Activated CD4-positive, alpha-beta T cell treated with anti-CD3 and anti-CD28 coated beads for 36 hours (primary cell): ENCODE data around the gene AHCYL2. TPM values are rescaled to one million over a fixed set of nuclear protein-coding genes. Genes with fewer than 3 reads are reported as not detected.
"Not testable (repeated sequence)": the region's sequence is repeated elsewhere in the genome, so short reads cannot be mapped to it uniquely, and the experiment has no call there.

Source experiments
- ATAC-seq: fragments of 200-7000 bp; cut with Tn5 transposase; one replicate; pipeline ENCODE4 v1.10.0; 2021; ENCODE audit warnings: mild to moderate bottlenecking, moderate library complexity
- CTCF ChIA-PET: fragments of 350-600 bp; sonication (Branson Sonifier 250); formaldehyde crosslinking; loops from one replicate; lab custom pipeline; 2021; ENCODE audit warnings: antibody characterized with exemption; lab: Charles Lee
- POLR2A ChIA-PET: fragments of 350-600 bp; sonication (Branson Sonifier 250); formaldehyde crosslinking; loops from one replicate; lab custom pipeline; 2021; ENCODE audit warnings: antibody characterized with exemption, inconsistent platforms; lab: Charles Lee
- DNase-seq: peaks from one replicate; pipeline ENCODE4 v3.0.0-alpha.2; 2020
- H3K27ac Mint-ChIP-seq: one replicate; pipeline ENCODE4 v1.8.0; 2021; ENCODE audit warnings: mixed read lengths
- H3K27me3 Mint-ChIP-seq: one replicate; pipeline ENCODE4 v1.8.0; 2021; ENCODE audit warnings: mixed read lengths
- H3K36me3 Mint-ChIP-seq: one replicate; pipeline ENCODE4 v1.8.0; 2021; ENCODE audit warnings: low read depth, mixed read lengths
- H3K4me1 Mint-ChIP-seq: one replicate; pipeline ENCODE4 v1.8.0; 2021; ENCODE audit warnings: mixed read lengths
- H3K4me3 Mint-ChIP-seq: one replicate; pipeline ENCODE4 v1.8.0; 2021; ENCODE audit warnings: mild to moderate bottlenecking, moderate library complexity, mixed read lengths
- H3K9me3 Mint-ChIP-seq: one replicate; pipeline ENCODE4 v1.8.0; 2021; ENCODE audit warnings: low read depth, mixed read lengths
- intact Hi-C, 2 experiments: fragments of 100-400 bp; cut with DNase I in 1 of 2; cut with micrococcal nuclease in 1 of 2; formaldehyde crosslinking; loops; one replicate each; pipeline versions ENCODE4 v1.14.2 to v1.15.1; 2022 to 2024; cut with DNase I, micrococcal nuclease
- total RNA-seq, 2 experiments: library from RNA; stranded (reverse); gene quantifications; one replicate each; pipeline ENCODE4 v1.2.3, GENCODE V29; 2021

AHCYL2 gene
- total RNA-seq, 2 experiments from 2014 or later = 14.1 to 14.9 TPM

DNA sequence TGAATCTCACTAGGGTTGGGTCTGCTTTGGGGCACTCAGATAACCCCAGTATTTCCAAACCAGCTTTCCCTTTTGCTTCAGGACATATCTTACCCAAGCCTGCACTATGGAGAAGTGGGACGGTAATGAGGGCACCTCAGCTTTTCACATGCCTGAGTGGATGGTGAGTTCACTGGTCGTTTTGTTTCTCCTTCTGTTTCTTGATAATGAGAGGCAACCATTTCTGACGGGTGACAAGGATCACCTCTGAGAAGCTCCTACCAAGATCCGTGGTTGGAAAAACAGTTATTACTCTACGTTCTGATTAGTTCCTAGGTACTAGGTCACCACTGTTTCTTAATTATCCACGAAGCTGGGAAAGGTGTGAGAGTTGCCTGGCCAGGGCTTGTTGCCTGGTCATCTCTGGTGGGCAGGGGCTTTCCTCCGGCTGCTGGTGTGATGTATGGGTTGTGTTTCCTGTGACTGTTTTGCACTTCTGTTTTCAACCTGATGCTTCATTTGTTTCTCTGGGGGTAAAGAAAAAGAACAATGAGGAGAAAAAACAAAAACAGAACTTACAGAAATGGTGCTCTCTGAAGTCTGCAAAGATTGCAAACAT is 143.7 kb downstream of the AHCYL2 start:
- peak; percentile 51 for DNase-seq
- Mint-ChIP-seq H3K4me3 (peak overlapping the region; percentile 57), H3K27ac (peak overlapping the region; percentile 95)

DNA sequence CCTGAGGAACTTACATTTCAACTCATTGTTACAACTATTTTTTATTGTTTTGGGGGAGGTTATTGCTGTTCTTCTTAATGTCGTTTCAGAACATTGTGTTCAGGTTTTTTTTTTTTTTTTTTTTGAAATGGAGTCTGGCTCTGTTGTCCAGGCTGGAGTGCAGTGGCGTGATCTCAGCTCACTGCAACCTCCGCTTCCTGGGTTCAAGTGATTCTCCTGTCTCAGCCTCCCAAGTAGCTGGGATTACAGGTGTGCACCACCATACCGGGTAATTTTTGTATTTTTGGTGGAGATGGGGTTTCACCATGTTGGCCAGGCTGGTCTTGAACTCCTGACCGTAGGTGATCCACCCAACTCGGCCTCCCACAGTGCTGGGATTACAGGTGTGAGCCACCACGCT is 144.6 kb downstream of the AHCYL2 start:
- CTCF ChIA-PET = interaction anchor here (0.5 to 5.4 kb wide), 11 partner anchors 9 to 1732 kb away, joined by 3 to 88 read pairs (median 10); partner anchors contain the start of gene STRIP2
- H3K4me3 Mint-ChIP-seq, POLR2A ChIA-PET, H3K27me3 Mint-ChIP-seq, ATAC-seq, H3K27ac Mint-ChIP-seq, DNase-seq, H3K36me3 Mint-ChIP-seq, H3K9me3 Mint-ChIP-seq: not testable (repeated sequence)
- intact Hi-C loops = loop anchor here (2.0 to 10.0 kb wide), 6 partner anchors 35 to 455 kb away; partner anchors contain the start of gene STRIP2 (in 1 of the 2)
- peaks cover 45% of the 10 kb centered on the region for H3K4me1 Mint-ChIP-seq

More for the DNA sequence above, 143.7 kb downstream of the AHCYL2 start:
- Mint-ChIP-seq H3K4me1 (peaks cover 41% of the 10 kb centered on the region), H3K27me3 (no peaks in the 10 kb centered on the region), H3K36me3 (no peaks in the 10 kb centered on the region), H3K9me3 (no peaks in the 10 kb centered on the region)
- intact Hi-C loops = loop anchor here (1.0 to 10.0 kb wide), 7 partner anchors 24 to 456 kb away; partner anchors contain the start of gene STRIP2 (in 1 of the 2)
- ChIA-PET POLR2A (interaction anchor here (0.6 to 2.6 kb wide), 6 partner anchors 9 to 582 kb away, joined by 3 to 12 read pairs (median 6); partner anchors contain the start of gene STRIP2), CTCF (interaction anchor here (0.6 to 5.4 kb wide), 51 partner anchors 10 to 643 kb away, joined by 3 to 88 read pairs (median 6); partner anchors contain the start of gene STRIP2)
- ATAC-seq = peak; percentile 24

DNA sequence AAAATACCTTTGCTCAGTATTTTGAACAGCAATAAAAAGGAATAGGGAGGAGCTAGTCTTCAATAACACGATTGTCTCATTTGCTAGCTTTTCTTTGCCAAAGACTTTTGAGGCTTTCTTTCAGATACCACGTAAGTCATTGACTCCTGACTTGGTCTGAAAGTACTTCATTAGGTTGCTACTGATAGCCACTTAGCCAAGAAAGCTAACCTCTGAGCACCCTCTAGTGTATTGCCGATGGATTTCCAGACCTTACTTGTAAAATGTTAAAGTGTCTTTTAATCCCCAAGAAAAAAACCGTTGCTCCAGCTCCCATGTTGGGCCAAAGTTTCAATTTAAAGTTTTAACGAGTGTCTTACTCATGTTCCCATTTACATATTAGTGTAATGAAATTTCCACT is 146.0 kb downstream of the AHCYL2 start:
- ATAC-seq = no peak
- Mint-ChIP-seq H3K27me3 (no peaks in the 10 kb centered on the region), H3K36me3 (no peaks in the 10 kb centered on the region), H3K4me1 (peaks cover 47% of the 10 kb centered on the region), H3K9me3 (no peaks in the 10 kb centered on the region), H3K27ac (no peak overlapping the region), H3K4me3 (no peak overlapping the region)
- intact Hi-C loops = no loop called here
- POLR2A ChIA-PET = no interaction called here
- no peak for DNase-seq
- CTCF ChIA-PET = interaction anchor here (0.6 to 5.4 kb wide), 8 partner anchors 7 to 100 kb away, joined by 3 to 88 read pairs (median 5); no protein-coding TSS in a partner anchor

DNA sequence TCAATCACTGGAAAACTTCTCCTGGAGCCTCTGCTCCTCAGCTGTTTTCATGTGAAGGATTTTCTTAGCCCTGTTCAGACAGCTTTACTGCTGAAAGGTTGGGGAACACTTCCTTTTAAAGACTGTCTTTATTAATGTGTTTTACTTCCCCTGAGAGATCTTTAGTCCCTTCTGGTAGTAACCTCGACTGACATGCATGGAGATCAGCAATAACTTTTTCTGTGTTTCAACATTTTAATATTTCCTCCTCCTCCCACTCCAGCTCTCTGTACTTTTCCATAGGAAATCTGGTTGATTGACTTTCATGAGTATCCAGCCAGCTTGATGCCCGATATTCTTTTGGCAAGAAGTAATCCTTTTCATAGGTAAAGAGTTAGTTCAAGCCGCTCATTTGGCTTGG is 146.7 kb downstream of the AHCYL2 start:
- Mint-ChIP-seq H3K27me3 (no peaks in the 10 kb centered on the region), H3K36me3 (no peaks in the 10 kb centered on the region), H3K9me3 (no peaks in the 10 kb centered on the region), H3K4me3 (no peak overlapping the region), H3K4me1 (peaks cover 47% of the 10 kb centered on the region), H3K27ac (peak overlapping the region; percentile 9)
- intact Hi-C loops = no loop called here
- no peak for ATAC-seq
- no peak for DNase-seq
- CTCF ChIA-PET = interaction anchor here (0.6 to 5.4 kb wide), 11 partner anchors 7 to 322 kb away, joined by 3 to 88 read pairs (median 4); no protein-coding TSS in a partner anchor
- POLR2A ChIA-PET = no interaction called here

DNA sequence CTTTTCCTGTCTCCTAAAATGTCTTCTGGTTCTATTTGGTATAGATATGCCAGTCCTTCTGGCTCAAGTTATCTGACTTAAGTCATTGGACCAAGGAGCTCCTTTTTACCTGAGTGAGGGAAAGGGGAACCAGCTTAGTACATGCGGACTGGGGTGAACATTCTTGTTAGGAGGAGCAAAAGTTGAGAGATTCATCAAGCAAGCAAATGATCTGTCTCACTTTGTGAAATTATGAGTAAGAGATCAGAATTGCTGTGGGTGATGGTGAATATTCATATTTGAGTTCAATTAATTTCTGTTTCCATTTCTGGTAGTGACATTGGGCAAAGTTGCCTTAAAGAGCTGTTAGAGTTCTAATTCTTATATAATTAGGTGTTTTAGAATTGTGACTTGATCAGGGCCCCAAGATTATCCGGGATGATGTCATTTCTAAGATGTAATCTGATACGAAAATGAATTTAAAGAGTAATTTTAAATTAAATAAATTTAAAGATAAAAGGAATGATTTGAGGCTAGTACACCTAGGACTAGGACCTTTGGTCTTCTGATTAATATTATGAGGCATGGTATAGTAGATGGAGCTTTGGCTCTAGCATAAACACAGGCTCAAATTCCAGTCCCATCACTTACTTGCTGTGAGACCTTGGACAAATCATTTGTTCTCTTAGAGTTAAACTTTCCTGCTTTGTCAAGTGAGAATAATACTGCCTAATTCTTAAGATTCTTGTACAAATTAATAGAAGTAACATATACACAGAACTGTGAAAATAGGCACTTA is 149.0 kb downstream of the AHCYL2 start:
- ChIA-PET CTCF (interaction anchor here (0.5 to 5.8 kb wide), 6 partner anchors 14 to 273 kb away, joined by 3 to 41 read pairs (median 4); no protein-coding TSS in a partner anchor), POLR2A (no interaction called here)
- H3K9me3 Mint-ChIP-seq = no peaks in the 10 kb centered on the region
- no peaks in the 10 kb centered on the region for H3K36me3 Mint-ChIP-seq
- H3K4me3 Mint-ChIP-seq = no peak overlapping the region
- ATAC-seq (peak; percentile 68), DNase-seq (no peak)
- no peaks in the 10 kb centered on the region for H3K27me3 Mint-ChIP-seq
- intact Hi-C loops = loop anchor here in 1 of 2 experiments (2.0 kb wide), 1 partner anchor 155 kb away; no protein-coding TSS in a partner anchor
- peaks cover 38% of the 10 kb centered on the region for H3K4me1 Mint-ChIP-seq
- peak overlapping the region; percentile 70 for H3K27ac Mint-ChIP-seq

DNA sequence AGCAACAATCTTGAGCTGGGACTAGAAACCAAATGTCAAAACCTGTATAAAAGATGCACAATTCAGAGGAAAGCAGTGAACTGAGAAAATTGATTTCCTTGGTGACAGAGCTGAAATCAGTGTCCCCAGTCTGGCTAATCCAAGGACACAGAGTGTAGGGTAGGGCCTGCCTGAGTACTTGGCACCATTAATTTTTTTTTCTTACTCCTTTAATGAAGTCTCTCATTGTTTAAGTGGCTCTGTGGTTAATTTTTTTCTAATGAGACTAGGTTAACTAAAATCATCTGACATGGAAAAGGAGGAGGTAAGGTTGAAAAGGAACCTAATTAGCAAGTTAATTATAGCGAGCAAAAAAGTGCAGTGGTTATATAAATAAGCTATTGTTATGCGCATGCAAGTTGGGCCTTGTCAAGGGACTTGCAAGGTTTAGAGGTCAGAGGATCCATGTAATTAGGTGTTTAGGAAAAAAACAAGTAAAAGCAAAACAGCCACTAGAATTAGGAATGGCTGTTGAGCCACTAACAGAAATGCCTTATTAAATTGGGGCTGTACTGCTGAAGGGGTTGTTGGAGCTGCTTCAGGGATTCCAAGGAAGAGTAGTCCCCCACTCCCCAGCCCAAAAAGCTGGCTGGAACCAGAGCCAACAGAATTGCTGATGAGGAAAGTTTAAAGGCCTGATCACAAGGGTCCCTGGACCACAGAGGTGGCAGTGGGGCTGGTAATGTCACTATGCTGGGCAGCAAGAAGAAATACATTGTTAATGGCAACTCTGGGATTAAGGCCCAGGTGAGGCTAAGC is 150.5 kb downstream of the AHCYL2 start:
- ChIA-PET POLR2A (no interaction called here), CTCF (interaction anchor here (0.6 to 6.7 kb wide), 17 partner anchors 6 to 575 kb away, joined by 3 to 88 read pairs (median 3); partner anchors contain the start of gene STRIP2)
- ATAC-seq = no peak
- no peak overlapping the region for H3K4me3 Mint-ChIP-seq
- H3K4me1 Mint-ChIP-seq = peaks cover 37% of the 10 kb centered on the region
- no peaks in the 10 kb centered on the region for H3K27me3 Mint-ChIP-seq
- no peaks in the 10 kb centered on the region for H3K36me3 Mint-ChIP-seq
- intact Hi-C loops = loop anchor here in 1 of 2 experiments (2.0 kb wide), 1 partner anchor 157 kb away; no protein-coding TSS in a partner anchor
- H3K9me3 Mint-ChIP-seq = no peaks in the 10 kb centered on the region
- peak overlapping the region; percentile 20 for H3K27ac Mint-ChIP-seq
- no peak for DNase-seq

DNA sequence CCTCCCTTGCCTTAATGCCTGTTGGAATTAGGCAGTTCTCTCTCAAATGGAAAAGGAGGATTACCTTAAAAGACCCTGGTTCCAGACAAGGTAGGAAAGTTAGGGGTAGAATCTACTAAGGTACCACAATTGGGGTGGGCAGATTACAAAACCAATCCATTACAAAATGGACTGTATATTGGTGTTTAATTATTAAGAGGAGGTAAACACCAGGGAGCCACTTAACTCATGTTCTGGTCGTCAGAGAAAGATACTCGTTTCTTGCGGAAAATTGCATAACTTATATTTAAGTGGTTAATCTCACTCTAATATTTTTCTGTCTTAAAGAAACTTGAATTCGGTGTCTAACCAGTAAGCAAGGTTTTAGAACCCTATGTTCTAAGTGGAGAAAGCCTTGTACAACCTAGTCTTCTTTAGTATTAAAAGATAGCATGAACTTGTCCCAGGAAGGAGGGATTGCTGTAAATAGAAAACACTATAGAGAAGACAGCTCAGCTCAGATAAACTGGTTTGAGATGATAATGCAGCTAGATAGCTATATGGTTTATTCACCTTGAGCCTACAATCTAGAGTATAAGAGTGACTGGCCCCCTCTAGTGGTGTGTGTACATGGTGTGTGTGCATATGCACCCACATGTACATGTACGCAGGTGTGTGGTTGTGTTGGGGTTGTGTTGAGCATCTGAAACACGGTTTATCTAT is 151.4 kb downstream of the AHCYL2 start:
- H3K4me3 Mint-ChIP-seq = no peak overlapping the region

DNA sequence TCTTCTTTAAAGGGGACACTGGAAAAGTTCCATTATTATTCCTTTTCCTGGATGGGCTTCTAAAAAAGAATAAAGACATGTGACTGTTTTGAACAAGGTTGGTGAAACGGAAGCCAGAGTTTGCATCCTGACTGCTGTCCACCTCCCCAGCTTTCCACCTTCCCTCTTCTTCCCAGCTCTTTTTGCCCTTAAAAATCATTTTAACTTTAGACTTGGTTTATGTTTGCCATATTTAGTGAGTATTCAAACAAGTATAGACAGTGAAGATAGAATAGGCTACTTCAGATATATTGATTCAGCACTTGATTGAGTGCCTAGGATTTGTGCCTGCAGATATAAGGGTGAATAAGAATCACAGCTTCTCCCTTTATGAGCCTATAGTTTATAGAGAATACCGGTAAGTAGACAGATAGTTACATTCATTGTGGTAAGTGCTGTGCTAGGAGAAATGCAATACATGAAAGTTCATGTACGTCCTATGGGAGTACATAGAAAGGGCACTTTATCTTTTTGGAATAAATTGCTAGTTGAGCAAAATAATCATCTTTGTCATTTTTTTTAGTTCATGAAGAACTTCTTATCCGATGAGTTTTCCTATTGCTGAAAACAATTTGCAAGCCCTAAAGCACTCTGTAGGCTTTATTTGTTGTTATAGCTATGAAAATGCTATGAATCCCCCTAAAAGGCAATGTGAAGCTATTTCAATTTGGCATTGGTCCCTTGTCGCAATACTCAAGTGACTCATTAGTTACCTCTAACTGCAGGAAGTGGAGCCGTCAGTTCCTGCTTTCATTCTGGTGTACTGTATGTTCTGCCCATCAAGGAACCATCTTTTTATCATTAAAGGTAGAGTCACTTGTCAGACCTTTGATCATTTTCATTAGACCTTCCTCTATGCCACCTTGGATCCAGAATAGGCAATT is 152.2 kb downstream of the AHCYL2 start:
- Mint-ChIP-seq H3K27ac (peak overlapping the region; percentile 21), H3K36me3 (peaks cover 3% of the 10 kb centered on the region), H3K4me1 (peaks cover 28% of the 10 kb centered on the region), H3K4me3 (no peak overlapping the region), H3K27me3 (no peaks in the 10 kb centered on the region), H3K9me3 (no peaks in the 10 kb centered on the region)
- POLR2A ChIA-PET = no interaction called here
- ATAC-seq = peak; percentile 62
- intact Hi-C loops = loop anchor here (1.0 to 2.0 kb wide), 2 partner anchors 33 to 34 kb away; no protein-coding TSS in a partner anchor
- DNase-seq = peak; percentile 22
- CTCF ChIA-PET = interaction anchor here (0.6 to 6.7 kb wide), 24 partner anchors 8 to 510 kb away, joined by 3 to 88 read pairs (median 4); partner anchors contain the start of gene STRIP2

More for the DNA sequence above, 151.4 kb downstream of the AHCYL2 start:
- DNase-seq = peak; percentile 80
- Mint-ChIP-seq H3K27me3 (no peaks in the 10 kb centered on the region), H3K4me1 (peaks cover 30% of the 10 kb centered on the region), H3K9me3 (no peaks in the 10 kb centered on the region), H3K36me3 (no peaks in the 10 kb centered on the region), H3K27ac (no peak overlapping the region)
- ChIA-PET POLR2A (interaction anchor here (0.6 kb wide), 1 partner anchor 61 kb away, joined by 5 read pairs; no protein-coding TSS in a partner anchor), CTCF (interaction anchor here (0.6 to 6.7 kb wide), 27 partner anchors 7 to 449 kb away, joined by 3 to 88 read pairs (median 3); partner anchors contain the start of gene STRIP2)
- intact Hi-C loops = loop anchor here (1.0 to 2.0 kb wide), 2 partner anchors 32 to 33 kb away; no protein-coding TSS in a partner anchor
- ATAC-seq = peak; percentile 88

DNA sequence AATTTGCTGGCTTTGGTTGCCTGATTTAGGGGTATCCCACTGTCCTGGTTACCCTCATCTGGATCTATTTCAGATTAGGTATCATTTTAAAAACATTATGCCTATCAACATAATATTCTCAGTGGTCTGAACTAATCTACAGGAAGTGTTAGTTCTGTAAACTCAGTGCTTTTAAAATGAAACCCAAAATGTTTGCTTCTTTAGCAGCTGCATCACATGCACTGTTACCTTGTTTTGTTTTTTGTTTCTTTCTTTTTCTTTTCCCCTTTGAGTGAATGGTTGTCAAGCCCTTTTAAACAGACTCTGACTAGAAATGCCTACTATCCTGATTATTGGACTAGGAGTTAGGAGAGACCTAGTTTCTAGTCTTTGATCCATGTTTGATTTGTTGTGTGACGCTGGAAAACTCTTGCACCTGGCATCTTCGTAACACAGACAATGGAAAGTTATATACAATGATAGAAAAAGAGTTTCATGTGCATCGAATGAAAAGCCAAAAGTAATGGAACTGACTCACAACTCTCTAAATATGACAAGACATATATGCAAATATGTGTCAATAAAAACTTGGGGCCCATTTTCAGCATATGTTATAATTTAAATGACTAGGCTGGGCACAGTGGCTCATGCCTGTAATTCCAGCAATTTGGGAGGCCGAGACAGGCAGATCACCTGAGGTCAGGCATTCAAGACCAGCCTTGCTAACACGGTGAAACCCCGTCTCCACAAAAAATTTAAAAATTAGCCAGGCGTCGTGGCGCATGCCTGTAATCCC is 157.1 kb downstream of the AHCYL2 start:
- POLR2A ChIA-PET = no interaction called here

More for the DNA sequence above, 157.1 kb downstream of the AHCYL2 start:
- Mint-ChIP-seq H3K27ac (peak overlapping the region; percentile 75), H3K4me1 (peaks cover 23% of the 10 kb centered on the region), H3K27me3 (no peaks in the 10 kb centered on the region), H3K4me3 (no peak overlapping the region), H3K36me3 (peaks cover 5% of the 10 kb centered on the region), H3K9me3 (no peaks in the 10 kb centered on the region)
- no peak for ATAC-seq
- DNase-seq = no peak
- CTCF ChIA-PET = interaction anchor here (0.5 to 6.7 kb wide), 3 partner anchors 13 to 132 kb away, joined by 4 to 88 read pairs (median 4); no protein-coding TSS in a partner anchor
- intact Hi-C loops = no loop called here
